Measurements from ENCODE around the gene CABLES1. TPM values are rescaled to one million over a fixed set of nuclear protein-coding genes. Genes with fewer than 3 reads are reported as not detected.

The CABLES1 gene
- polyA plus RNA-seq, 1 of the 3 experiments (the other 2 are of a cell fraction), result 2.2 TPM

DNA sequence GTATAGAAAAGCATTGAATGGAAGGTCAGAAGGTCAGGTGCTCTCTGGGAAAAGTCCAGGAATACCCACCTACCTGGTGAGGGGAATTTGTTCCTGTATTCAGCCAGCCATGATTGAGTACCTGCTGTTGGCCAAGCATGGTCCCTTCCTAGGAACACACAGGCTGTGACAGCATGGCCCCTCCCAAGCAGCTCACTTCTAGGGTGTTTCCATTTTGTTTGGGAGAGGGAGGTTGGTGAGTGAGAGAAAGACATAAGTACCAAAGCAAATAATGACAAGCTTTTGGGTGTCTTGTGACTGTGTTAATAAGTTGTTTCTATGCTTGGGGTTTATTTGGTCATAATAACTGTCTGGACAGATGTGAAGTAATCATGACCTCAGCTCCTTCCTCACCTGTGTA lies 46.3 kb downstream of the CABLES1 start:
- H3K9ac ChIP-seq, result no peak overlapping the region
- H3K27ac ChIP-seq (ENCODE audit: low read depth in 2 of 2, low read length in 1 of 2), result no peak overlapping the region
- H3K4me2 ChIP-seq, result no peak overlapping the region
- H4K20me1 ChIP-seq (ENCODE audit: insufficient read depth), result 0 out of 2 replicates have a peak, but pooled peaks cover 5% of the 10 kb centered on the region
- POLR2A ChIA-PET, result no interaction called here
- H3K4me3 ChIP-seq (ENCODE audit: low read depth in 2 of 2, low read length in 1 of 2), result no peak overlapping the region
- H3K36me3 ChIP-seq (replicated peaks in 1 of 2; ENCODE audit: control insufficient read depth in 1 of 2, insufficient read depth in 2 of 2, low read length in 1 of 2), result no peaks in the 10 kb centered on the region
- H3F3A ChIP-seq (replicated peaks; ENCODE audit: insufficient read depth), result peaks cover 16% of the 10 kb centered on the region
- no peaks in the 10 kb centered on the region for H3K9me3 ChIP-seq
- no peak overlapping the region for H2AFZ ChIP-seq (ENCODE audit: low read depth)
- no peaks in the 10 kb centered on the region for H3K9me2 ChIP-seq
- peaks cover 41% of the 10 kb centered on the region; the same call in 1 of the 2 replicates for H3K79me2 ChIP-seq (ENCODE audit: insufficient read depth)
- H3K27me3 ChIP-seq (ENCODE audit: insufficient read depth), result no peaks in the 10 kb centered on the region
- CTCF ChIA-PET, result interaction anchor here (0.9 to 2.1 kb wide), 5 partner anchors 9 to 147 kb away, joined by 3 to 6 read pairs (median 4); no protein-coding TSS in a partner anchor
- no peak for DNase-seq
- no peak for TF ChIP-seq GATA2 (CRISPR knock-in tag; IDR thresholded peaks at IDR 0.05)
- TF ChIP-seq, protein P1, sequence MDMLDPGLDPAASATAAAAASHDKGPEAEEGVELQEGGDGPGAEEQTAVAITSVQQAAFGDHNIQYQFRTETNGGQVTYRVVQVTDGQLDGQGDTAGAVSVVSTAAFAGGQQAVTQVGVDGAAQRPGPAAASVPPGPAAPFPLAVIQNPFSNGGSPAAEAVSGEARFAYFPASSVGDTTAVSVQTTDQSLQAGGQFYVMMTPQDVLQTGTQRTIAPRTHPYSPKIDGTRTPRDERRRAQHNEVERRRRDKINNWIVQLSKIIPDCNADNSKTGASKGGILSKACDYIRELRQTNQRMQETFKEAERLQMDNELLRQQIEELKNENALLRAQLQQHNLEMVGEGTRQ (IDR thresholded peaks at IDR 0.05; ENCODE audit: borderline replicate concordance, low read depth, low read length), result no peak
- no peak for TF ChIP-seq CHD2 (IDR thresholded peaks at IDR 0.05; ENCODE audit: low read length, partially characterized antibody)
- H3K4me1 ChIP-seq (ENCODE audit: control insufficient read depth in 1 of 2, insufficient read depth in 2 of 2, low read depth in 1 of 2, low read length in 1 of 2), result peaks cover 6 to 23% of the 10 kb centered on the region in 2 experiments; a peak in 1 of 4 replicates

DNA sequence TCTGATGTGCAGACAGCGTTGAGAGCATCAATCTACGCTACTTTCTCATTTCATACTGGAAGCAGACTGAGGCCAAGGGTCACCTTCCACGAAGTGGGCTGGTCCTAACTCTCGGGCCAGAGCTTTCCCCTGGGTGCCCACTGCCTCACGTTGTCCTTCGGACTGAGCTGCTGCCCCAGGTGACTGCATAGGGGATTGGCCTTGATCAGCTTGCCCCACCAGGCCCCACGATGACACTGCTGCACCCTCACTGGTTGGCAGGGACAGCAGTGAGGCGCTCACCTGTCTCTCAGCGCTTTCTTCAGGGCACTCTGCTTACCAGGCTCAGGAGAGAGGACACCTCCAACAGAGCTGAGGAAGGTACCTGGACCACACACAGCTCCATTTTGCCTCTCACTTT lies 47.3 kb downstream of the CABLES1 start:
- H3K79me2 ChIP-seq (ENCODE audit: insufficient read depth), result peaks cover 43% of the 10 kb centered on the region; the same call in 1 of the 2 replicates
- no peak overlapping the region for H3K4me3 ChIP-seq (ENCODE audit: low read depth in 2 of 2, low read length in 1 of 2)
- no peaks in the 10 kb centered on the region for H3K9me3 ChIP-seq
- DNase-seq, result no peak
- H4K20me1 ChIP-seq (ENCODE audit: insufficient read depth), result 0 out of 2 replicates have a peak, but pooled peaks cover 5% of the 10 kb centered on the region
- no peaks in the 10 kb centered on the region for H3K36me3 ChIP-seq (replicated peaks in 1 of 2; ENCODE audit: control insufficient read depth in 1 of 2, insufficient read depth in 2 of 2, low read length in 1 of 2)
- 84% methylated on average over 6 of the region's 9 CpGs for WGBS (ENCODE audit: low lambda C conversion rate)
- TF ChIP-seq, protein P2, sequence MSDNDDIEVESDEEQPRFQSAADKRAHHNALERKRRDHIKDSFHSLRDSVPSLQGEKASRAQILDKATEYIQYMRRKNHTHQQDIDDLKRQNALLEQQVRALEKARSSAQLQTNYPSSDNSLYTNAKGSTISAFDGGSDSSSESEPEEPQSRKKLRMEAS (IDR thresholded peaks at IDR 0.05; ENCODE audit: low read depth), result no peak
- TF ChIP-seq SIN3A (IDR thresholded peaks at IDR 0.05; ENCODE audit: borderline replicate concordance, low read depth, low read length) (no peak), NRF1 (IDR thresholded peaks at IDR 0.05; ENCODE audit: low read depth, low read length) (no peak), NFIC (IDR thresholded peaks at IDR 0.05; ENCODE audit: borderline replicate concordance) (no peak), SMC3 (IDR thresholded peaks at IDR 0.05; ENCODE audit: low read depth, low read length) (no peak), GATA2 (CRISPR knock-in tag; IDR thresholded peaks at IDR 0.05) (no peak), RXRA (IDR thresholded peaks at IDR 0.05; ENCODE audit: borderline replicate concordance, low read depth) (no peak), RCOR1 (IDR thresholded peaks at IDR 0.05; ENCODE audit: low read length) (no peak), FOSL2 (IDR thresholded peaks at IDR 0.05; ENCODE audit: borderline replicate concordance, low read depth) (no peak), MXI1 (IDR thresholded peaks at IDR 0.05; ENCODE audit: low read depth, low read length) (no peak), FOXM1 (IDR thresholded peaks at IDR 0.05; ENCODE audit: low read depth) (no peak), FOXJ3 (CRISPR knock-in tag; IDR thresholded peaks at IDR 0.05) (no peak)
- TF ChIP-seq, protein P3, sequence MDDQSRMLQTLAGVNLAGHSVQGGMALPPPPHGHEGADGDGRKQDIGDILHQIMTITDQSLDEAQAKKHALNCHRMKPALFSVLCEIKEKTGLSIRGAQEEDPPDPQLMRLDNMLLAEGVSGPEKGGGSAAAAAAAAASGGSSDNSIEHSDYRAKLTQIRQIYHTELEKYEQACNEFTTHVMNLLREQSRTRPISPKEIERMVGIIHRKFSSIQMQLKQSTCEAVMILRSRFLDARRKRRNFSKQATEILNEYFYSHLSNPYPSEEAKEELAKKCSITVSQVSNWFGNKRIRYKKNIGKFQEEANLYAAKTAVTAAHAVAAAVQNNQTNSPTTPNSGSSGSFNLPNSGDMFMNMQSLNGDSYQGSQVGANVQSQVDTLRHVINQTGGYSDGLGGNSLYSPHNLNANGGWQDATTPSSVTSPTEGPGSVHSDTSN (IDR thresholded peaks at IDR 0.05), result no peak
- TF ChIP-seq, protein P4, sequence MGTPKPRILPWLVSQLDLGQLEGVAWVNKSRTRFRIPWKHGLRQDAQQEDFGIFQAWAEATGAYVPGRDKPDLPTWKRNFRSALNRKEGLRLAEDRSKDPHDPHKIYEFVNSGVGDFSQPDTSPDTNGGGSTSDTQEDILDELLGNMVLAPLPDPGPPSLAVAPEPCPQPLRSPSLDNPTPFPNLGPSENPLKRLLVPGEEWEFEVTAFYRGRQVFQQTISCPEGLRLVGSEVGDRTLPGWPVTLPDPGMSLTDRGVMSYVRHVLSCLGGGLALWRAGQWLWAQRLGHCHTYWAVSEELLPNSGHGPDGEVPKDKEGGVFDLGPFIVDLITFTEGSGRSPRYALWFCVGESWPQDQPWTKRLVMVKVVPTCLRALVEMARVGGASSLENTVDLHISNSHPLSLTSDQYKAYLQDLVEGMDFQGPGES (IDR thresholded peaks at IDR 0.05; ENCODE audit: low read depth, low read length), result no peak
- ChIA-PET POLR2A (no interaction called here), CTCF (interaction anchor here (1.5 to 2.1 kb wide), 3 partner anchors 9 to 148 kb away, joined by 3 to 6 read pairs (median 4); no protein-coding TSS in a partner anchor)
- no peaks in the 10 kb centered on the region for H3K27me3 ChIP-seq (ENCODE audit: insufficient read depth)
- no peak overlapping the region for H3K27ac ChIP-seq (ENCODE audit: low read depth in 2 of 2, low read length in 1 of 2)
- H3K4me2 ChIP-seq, result no peak overlapping the region
- peaks cover 18% of the 10 kb centered on the region for H3F3A ChIP-seq (replicated peaks; ENCODE audit: insufficient read depth)
- H3K9me2 ChIP-seq, result no peaks in the 10 kb centered on the region
- no peak overlapping the region for H3K9ac ChIP-seq
- H2AFZ ChIP-seq (ENCODE audit: low read depth), result no peak overlapping the region
- H3K4me1 ChIP-seq (ENCODE audit: control insufficient read depth in 1 of 2, insufficient read depth in 2 of 2, low read depth in 1 of 2, low read length in 1 of 2), result peaks cover 6 to 21% of the 10 kb centered on the region in 2 experiments; a peak in 1 of 4 replicates
